GM12865 (cell line): ENCODE results near the gene IQGAP2.
"Not testable (repeated sequence)": the region's sequence is repeated elsewhere in the genome, so short reads cannot be mapped to it uniquely, and the experiment has no call there.

Experiments
- DNase-seq: peaks from one replicate; pipeline ENCODE4 v3.0.0; 2010; ENCODE audit warnings: low read depth
- H3K4me3 ChIP-seq: 2 replicates; pipeline ENCODE4 v1.5.1; 2011; ENCODE audit warnings: mild to moderate bottlenecking, low read depth, low read length, control low read depth
- TF ChIP-seq, protein P1 (sequence below): IDR thresholded peaks from 2 replicates; pipeline ENCODE4 v1.5.1; 2011; ENCODE audit warnings: low read length, control low read depth, low read depth, inconsistent platforms; ENCODE audit not compliant: insufficient read depth; ENCODE audit errors: missing control alignments

IQGAP2 gene

DNA sequence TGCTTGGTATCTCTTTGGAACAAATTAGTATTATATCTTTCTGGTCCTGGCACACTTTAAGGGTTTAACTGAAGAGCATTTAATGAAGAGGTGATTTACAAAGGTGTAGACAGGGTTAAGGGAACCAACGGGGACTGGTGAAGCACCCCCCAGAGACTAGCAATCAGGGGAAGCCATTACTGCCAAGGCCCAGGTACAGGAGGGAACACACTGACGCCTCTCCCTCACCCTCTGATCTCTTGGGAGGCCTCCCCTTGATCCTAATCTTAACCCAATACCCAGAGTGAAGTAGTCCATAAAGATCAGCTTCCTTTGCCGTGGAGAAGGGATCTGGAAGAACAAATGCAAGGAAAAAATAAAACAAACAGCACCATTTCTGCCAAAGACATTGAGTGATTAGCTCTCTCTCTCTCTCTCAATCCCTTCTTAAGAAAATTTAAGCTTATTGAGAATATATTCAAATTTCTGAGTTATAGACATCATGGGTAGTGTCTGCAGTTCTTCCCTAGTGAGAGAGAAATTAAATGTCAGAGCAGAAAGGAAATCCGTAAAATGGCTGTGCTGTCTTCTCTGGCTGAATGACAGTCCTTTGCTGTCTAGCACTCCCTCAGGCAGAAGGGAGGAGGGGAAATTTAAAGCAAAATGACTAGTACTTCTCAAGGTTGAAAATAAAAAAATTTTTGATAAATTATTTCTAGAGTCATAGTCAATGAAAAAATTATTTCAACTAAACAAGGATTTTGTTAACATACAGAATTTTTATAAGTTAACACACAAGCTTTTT, 332.9 kb downstream of the IQGAP2 start:
- TF ChIP-seq, protein P1, sequence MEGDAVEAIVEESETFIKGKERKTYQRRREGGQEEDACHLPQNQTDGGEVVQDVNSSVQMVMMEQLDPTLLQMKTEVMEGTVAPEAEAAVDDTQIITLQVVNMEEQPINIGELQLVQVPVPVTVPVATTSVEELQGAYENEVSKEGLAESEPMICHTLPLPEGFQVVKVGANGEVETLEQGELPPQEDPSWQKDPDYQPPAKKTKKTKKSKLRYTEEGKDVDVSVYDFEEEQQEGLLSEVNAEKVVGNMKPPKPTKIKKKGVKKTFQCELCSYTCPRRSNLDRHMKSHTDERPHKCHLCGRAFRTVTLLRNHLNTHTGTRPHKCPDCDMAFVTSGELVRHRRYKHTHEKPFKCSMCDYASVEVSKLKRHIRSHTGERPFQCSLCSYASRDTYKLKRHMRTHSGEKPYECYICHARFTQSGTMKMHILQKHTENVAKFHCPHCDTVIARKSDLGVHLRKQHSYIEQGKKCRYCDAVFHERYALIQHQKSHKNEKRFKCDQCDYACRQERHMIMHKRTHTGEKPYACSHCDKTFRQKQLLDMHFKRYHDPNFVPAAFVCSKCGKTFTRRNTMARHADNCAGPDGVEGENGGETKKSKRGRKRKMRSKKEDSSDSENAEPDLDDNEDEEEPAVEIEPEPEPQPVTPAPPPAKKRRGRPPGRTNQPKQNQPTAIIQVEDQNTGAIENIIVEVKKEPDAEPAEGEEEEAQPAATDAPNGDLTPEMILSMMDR: no peak
- DNase-seq: no peak
- H3K4me3 ChIP-seq: no peak overlapping the region

DNA sequence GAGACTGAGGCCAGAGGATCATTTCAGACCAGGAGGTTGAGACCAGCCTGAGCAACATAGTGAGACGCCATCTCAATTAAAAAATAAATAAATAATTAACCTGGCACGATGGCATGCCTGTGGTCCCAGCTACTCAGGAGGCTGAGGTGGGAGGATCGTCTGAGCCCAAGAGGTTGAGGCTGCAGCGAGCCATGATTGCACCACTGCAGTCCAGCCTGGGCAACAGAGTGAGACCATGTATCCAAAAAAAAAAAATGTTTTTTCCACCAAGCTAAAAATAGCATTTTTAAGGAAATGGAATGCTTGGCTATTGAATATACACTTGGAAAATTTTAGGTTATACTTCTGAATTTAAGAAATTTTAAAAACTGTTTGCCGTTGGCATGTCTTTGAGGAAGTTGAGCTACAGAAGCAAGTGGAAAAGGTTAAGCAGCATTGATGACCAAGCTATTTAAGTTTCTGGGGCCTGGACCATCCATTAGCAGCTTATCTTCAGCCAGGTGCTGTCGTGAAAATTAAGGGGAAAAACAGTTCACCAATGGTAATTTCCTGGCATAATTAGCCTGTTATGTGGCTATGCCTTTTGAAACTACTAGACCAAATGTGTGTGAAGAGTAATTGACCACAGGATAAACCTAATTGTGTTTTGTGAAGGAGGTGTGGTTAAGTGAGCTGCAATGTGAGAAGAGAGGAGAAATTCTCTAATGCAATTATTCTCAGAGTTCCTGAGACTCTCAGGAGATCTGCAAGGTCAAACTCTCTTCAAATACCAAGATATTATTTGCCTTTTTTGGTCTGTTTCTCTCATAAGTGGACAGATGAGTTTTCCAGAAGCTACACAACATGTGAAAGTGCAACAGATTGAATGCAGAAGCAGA, 333.8 kb downstream of the IQGAP2 start:
- TF ChIP-seq, protein P1: no peak
- no peak overlapping the region for H3K4me3 ChIP-seq
- DNase-seq: peak; percentile 81

DNA sequence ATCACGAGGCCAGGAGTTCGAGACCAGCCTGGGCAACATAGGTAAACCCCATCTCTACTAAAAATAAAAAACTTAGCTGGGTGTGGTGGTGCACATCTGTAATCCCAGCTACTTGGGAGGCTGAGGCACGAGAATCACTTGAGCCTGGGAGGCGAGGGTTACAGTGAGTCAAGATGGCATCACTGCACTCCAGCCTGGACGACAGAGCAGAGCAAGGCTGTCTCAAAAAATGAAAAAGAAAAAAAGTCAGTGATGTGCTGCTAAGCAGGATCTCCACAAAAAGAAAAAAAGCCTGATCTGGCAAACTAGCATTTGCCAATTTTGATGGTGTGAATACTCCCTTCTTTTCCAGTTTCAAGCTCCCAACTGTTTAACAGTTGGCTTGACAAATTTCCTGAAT, 334.8 kb downstream of the IQGAP2 start:
- TF ChIP-seq, protein P1: no peak
- no peak overlapping the region for H3K4me3 ChIP-seq
- DNase-seq: no peak

DNA sequence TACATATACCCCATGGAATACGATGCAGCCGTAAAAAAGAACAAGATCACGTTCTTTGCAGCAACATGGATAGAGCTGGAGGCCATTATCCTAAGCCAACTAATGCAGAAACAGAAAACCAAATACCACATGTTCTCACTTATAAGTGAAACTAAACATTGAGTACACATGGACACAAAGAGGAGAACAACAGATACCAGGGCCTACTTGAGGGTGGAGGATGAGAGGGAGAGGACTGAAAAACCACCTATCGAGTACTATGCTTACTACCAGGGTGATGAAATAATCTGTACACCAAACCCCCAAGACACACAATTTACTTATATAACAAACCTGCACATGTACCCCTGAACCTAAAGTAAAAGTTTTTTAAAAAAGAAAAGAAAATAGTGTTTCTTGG, 338.4 kb downstream of the IQGAP2 start:
- not testable (repeated sequence) for H3K4me3 ChIP-seq
- peak; percentile 34 for DNase-seq

DNA sequence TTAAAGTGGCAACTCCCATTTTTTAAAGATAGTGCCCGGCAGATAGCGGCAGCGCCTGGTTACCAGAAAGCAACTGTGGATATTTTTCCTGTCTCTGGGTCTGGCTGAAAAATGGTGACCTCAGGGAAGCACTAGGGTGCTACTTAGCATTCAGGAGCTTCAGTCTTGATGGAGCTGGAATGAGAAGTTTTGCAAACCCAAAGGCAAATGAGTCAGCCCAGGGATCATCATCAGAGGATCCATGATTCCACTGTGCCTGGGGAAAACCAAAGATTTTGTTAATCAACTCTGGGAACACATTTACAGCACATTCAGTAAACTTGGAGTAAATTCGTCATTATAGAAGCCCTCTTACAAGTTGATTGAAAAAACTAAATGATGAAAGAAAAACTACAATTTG, 339.5 kb downstream of the IQGAP2 start:
- no peak for DNase-seq
- H3K4me3 ChIP-seq: no peak overlapping the region
- TF ChIP-seq, protein P1: no peak

DNA sequence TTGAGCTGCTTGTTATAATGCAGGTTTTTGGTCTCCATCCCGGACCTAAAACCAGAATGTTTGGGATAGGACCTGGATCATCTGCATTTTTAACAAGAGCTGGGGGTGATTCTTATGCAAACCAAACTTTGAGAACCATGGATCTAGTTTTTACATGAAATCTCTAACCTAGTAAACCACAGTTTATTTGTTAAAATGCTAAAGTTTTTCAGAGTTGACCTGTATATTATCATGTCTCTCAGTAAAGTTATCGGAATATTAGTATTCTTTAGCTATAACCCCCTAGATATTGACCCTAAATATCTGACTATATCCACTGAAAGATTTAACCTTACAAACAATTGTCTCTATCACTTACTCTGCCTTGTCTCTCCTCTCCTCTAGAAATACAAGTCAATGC, 341.5 kb downstream of the IQGAP2 start:
- TF ChIP-seq, protein P1: no peak
- DNase-seq: no peak
- no peak overlapping the region for H3K4me3 ChIP-seq

DNA sequence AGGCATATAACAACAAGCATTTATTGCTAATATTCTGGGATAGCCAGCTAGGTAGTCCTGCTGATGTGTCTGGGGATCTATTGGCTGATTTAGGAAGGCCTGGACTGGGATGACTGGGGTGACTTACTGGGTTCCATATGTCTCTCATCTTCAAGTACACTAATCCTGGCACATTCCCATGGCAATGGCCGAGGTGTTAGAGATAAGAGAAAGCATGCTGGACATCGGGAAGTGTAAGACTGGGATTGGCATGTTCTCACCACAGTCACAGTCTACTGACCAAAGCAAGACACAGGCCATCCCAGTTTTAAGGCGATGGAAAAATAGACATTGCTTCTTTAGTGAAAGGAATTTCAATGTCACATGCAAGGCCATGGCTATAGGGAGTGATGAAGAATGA, 342.6 kb downstream of the IQGAP2 start:
- H3K4me3 ChIP-seq: no peak overlapping the region
- DNase-seq: no peak
- TF ChIP-seq, protein P1: no peak
